ENCODE data around the gene GFAP.

Gene GFAP

GRCh38 chr17:44931376-44931775 lies 16.1 kb upstream of the GFAP start:
- DNase-seq (ENCODE audit: low spot score) = no peak

- DNase-seq (ENCODE audit: low spot score) = no peak
These were observed 15.4 kb upstream of the GFAP start for GRCh38 chr17:44930667-44931066.

GRCh38 chr17:44928950-44929720 lies 13.8 kb upstream of the GFAP start:
- no peak for DNase-seq (ENCODE audit: low spot score)

DNA sequence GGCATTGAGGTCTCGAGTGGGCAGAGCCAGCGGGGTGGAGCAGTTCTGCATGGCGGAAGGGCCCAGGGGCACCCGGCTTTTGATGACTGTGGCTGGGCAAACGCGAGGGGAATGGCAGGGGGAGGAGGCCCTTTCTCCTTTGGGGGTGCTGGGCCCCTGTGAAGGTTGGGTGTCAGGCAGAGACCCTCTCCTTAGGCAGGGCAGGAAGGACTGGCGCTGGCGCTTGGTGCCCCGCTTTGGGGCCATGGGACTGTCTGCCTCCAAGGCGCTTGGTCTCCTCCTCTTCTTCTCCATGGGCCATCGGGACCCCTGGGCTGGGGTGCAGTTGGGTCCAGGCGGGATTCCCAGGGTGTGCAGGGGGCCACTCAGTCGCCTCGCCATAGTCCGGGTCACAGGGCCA lies 12.8 kb upstream of the GFAP start:
- DNase-seq (ENCODE audit: low spot score) = no peak

GRCh38 chr17:44927696-44928095 lies 12.4 kb upstream of the GFAP start:
- no peak for DNase-seq (ENCODE audit: low spot score)

GRCh38 chr17:44926821-44927525 lies 11.7 kb upstream of the GFAP start:
- no peak for DNase-seq (ENCODE audit: low spot score)

GRCh38 chr17:44925731-44926697 lies 10.7 kb upstream of the GFAP start:
- DNase-seq (ENCODE audit: low spot score) = no peak

GRCh38 chr17:44924107-44924544 lies 8.8 kb upstream of the GFAP start:
- DNase-seq (ENCODE audit: low spot score) = no peak

DNA sequence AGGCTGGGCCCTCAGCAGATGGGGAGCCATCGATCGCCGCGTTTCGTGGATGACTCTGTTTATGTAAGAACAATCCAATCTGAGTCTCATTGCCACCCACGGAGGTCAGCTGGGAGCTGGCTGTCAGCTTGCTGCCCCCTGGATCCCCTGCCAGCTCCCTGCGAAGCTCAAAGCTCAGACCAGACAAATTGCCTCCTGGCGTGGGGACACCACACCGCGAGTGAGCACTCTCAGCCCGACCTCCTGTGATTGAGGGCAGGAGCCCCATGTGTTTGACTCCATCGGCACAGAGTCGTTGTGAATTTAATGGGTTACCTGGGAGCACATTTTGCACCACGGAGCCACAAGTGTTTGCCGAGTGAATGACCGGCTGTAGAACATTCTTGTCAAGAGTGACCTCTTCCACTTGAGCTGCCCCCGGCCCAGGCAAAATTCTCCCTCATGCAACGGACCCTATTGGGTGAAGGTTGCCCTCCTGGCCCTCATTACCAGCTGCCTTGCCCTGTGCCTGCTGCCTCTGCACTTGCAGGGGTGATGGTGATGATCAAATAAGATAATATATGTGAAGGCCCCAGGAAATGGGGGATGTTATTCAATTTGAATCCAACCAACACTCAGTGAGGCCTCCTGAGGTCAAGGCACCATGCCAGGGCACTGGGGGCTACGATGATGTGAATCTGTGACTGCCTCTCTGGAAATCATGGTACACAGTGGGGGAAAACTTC lies 7.6 kb upstream of the GFAP start:
- DNase-seq (ENCODE audit: low spot score) = no peak

- DNase-seq (ENCODE audit: low spot score) = no peak
These were observed 6.8 kb upstream of the GFAP start for GRCh38 chr17:44922136-44922535.

DNA sequence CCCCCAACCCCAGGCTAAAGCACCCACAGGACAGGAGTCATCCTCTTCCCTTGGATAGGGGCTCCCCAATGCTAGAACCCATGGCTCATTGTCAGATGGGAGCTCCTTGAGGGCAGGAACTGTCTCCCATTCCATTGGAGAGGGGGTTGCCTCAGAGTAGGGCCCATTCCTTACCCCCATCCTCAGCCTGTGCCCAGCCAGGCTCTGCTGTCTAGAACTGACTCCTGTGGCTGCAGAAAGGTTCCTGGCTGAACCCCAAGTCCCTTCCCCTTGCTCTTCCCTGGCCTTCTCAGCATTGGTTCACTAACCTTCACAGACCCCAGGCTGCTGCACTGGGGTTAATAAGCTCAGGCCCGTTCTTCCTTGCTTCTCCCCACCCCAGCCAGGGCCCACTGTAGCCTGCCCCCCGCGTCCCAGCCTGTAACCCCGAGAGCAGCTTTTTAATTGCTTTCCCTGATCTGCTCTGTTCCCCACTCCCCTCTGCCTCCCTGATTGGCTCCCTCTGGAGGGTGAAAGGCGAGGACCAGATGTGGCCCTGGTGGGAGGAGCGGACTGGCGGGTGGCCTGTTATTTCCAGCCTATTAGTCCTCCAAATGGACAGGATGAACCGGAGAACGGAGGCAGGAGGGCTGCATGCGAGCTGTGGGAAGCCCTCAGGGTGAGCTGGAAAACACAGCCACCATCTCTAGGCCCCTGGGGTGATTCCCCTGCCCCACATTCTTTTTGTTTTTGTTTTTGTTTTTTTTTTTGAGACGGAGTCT lies 6.0 kb upstream of the GFAP start:
- DNase-seq (ENCODE audit: low spot score) = no peak

DNA sequence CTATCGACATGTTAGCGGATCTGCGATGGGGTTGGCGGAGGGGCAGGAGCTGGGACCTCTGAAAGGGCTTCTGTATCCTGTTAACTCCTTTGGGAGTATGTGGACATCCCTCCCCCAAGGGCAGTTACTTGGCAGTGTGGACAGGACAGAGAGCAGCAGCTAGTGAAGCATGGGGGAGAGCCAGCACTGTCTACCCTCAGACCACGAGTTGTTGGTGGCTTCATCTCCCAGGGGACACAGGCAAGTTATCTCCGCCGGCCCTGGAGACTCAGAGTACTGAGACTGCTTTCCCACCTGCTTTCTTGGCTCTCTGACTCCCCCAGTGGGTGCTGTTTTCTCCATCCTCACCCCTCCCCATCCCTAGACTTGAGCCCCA lies 5.3 kb upstream of the GFAP start:
- DNase-seq (ENCODE audit: low spot score) = no peak

DNA sequence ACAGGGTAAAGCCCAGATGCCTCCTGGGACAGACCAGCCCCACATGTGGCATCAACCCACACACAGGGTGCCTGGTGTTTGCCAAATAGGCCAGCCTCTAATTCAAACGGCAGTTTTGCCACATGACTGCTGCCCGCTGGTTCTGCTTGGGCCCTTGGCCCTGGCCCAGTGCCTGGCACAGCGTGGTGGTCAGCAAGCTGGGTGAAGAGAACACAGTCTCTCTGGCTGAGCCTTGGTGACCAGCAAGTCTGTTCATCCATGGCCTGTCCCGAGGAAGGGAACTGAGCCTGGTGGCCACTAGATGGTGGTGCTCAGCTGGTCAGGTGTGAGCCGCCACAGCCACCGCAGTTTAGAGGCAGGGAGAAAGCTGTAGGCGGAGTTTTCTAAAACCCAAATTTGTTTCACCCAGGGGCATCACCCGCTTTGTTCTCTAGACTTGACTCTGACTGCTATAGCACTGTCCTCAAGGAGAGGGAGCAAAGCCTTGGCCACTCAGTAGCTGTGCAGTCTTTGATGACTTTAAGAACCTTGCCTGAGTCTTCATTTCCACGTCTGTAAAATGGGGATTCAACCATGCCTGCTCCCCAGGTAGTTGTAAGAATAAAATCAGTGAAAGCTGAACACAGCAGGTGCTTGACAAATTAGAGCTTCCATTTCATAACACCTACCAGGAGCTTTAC lies 4.7 kb upstream of the GFAP start:
- peak; percentile 71 for DNase-seq (ENCODE audit: low spot score)

DNA sequence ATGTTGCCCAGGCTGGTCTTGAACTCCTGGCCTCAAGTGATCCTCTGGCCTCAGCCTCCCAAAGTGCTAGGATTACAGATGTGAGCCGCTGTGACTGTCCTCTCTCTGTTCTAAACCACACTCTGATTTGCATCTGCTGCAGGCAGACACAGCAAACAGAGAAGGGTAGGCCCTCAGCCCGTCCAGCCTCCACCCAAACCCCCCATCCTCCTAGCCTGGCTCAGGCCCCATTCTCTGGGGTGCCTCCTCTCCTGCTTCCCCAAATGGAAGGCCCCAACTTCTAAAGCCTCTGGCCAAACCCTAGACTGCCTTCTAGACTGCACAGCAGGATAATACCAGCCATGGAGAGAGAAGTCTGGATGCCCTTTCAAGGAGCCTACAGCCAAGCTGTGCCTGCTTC lies 4.1 kb upstream of the GFAP start:
- DNase-seq (ENCODE audit: low spot score) = no peak

- no peak for DNase-seq (ENCODE audit: low spot score)
These were observed 2.7 kb upstream of the GFAP start for GRCh38 chr17:44918006-44918405.

- no peak for DNase-seq (ENCODE audit: low spot score)
These were observed 2.2 kb upstream of the GFAP start for GRCh38 chr17:44917456-44917855.

DNA sequence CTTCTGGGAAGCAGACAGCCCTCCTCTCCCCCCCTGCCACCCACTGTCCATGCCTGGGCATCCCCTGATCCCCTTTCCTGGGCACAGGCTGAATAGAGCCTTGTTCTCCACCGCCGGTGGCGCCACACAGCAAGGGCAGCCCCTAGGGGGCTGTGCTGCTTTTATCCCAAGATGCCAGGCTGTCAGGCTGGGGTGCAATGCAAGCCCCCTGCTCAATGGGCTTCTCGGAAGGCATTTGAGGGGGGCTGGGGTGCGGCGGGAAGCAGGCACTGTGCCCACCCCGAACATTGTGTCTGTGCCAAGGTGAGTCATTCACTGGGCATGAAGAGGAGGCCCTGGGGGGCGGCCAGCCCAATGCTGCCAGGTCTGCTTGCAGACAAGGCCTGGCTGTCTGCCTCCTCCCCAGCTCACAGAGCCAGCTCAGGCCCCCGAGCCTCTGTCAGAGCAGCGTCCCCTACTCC lies 1.5 kb upstream of the GFAP start:
- DNase-seq (ENCODE audit: low spot score) = no peak

DNA sequence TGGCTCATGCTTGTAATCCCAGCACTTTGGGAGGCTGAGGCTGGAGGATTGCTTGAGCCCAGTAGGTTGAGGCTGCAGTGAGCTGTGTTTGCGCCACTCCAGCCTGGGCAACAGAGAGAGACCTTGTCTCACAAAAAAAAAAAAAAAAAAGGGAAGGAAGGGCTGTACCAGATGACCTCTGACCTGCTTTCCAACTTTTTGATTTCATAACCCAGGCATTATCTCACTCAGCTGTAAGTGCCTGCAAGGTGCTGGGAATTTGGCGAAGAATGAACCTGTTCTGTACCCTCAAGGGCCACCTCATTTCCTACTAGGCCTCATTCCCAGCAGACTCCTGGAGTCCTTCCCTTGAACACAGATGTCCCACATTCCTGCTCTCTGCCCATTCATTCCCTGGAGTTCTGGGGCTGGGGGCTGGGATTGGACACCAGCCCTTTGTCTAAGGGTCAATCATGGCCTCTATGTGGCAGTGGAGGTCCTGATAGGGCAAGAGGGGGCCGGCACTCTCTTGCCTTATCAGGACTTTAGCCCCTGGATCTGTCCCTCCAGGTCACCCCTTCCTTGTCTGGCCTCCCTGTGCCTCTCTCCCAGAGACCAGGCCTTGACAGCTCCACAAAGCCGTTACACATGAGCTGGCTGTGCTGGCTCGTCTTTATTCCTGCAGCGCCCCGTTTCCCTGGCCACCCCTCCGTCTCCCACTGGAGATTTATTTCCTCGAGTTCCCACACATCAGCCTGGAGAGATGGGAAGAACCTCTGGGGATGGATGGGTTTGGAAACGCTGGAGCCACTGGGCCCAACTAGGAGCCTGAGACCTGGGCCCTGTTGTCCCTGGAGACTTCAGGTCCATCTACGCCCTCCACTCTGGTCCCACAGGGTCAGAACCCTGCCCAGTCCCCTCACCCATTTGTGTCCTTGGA lies 821 bp upstream of the GFAP start:
- no peak for DNase-seq (ENCODE audit: low spot score)

GRCh38 chr17:44914698-44915271 lies 515 bp downstream of the GFAP start:
- DNase-seq (ENCODE audit: low spot score) = no peak
